ENCODE measurements around the gene SHROOM3. TPM values are rescaled to one million over a fixed set of nuclear protein-coding genes. Genes with fewer than 3 reads are reported as not detected.

SHROOM3 gene
- total and polyA plus RNA-seq, 2 donors, result 11.7 to 16.6 TPM

- no peaks in the 10 kb centered on the region for H3K4me1 ChIP-seq (ENCODE audit: insufficient read depth)
- peak overlapping the region; percentile 62 for H3K27ac ChIP-seq (ENCODE audit: low read depth)
- WGBS, result 42% methylated on average over 4 of the region's 4 CpGs
- no peaks in the 10 kb centered on the region for H3K36me3 ChIP-seq (ENCODE audit: insufficient read depth)
- DNase-seq (ENCODE audit: extremely low spot score), result no peak
- no peak overlapping the region for H3K4me3 ChIP-seq (ENCODE audit: low read depth, low read length)
Observed at GRCh38 chr4:76830612-76830963, 395.6 kb downstream of the SHROOM3 start.

- WGBS, result 37% methylated on average over 11 of the region's 11 CpGs
- DNase-seq (ENCODE audit: extremely low spot score), result no peak
- Histone ChIP-seq H3K4me1 (ENCODE audit: insufficient read depth) (no peaks in the 10 kb centered on the region), H3K36me3 (ENCODE audit: insufficient read depth) (no peaks in the 10 kb centered on the region), H3K27ac (ENCODE audit: low read depth) (peak overlapping the region; percentile 62), H3K4me3 (ENCODE audit: low read depth, low read length) (no peak overlapping the region)
Observed at GRCh38 chr4:76830964-76831703, 396.1 kb downstream of the SHROOM3 start.

- 41% methylated on average over 7 of the region's 7 CpGs for WGBS
- no peak for DNase-seq (ENCODE audit: extremely low spot score)
- H3K4me3 ChIP-seq (ENCODE audit: low read depth, low read length), result no peak overlapping the region
- H3K4me1 ChIP-seq (ENCODE audit: insufficient read depth), result no peaks in the 10 kb centered on the region
- no peaks in the 10 kb centered on the region for H3K36me3 ChIP-seq (ENCODE audit: insufficient read depth)
- H3K27ac ChIP-seq (ENCODE audit: low read depth), result peak overlapping the region; percentile 55
Observed at GRCh38 chr4:76831711-76832373, 396.8 kb downstream of the SHROOM3 start.

Small RNA genes within 50 kb of the gene (small RNA-seq; reads per million reads assigned to genes)
- gene MIR4450 (not detected), gene RF00278 (not detected), gene RNU6-145P (not detected)

Other genes starting within 250 kb of the SHROOM3 start
- 271 TPM for gene SCARB2, start 221.4 kb upstream of the SHROOM3 start, total RNA-seq
- 123 TPM for gene SCARB2, start 221.4 kb upstream of the SHROOM3 start, polyA plus RNA-seq
- gene FAM47E, start 183.5 kb upstream of the SHROOM3 start, total RNA-seq, result 4.0 TPM
- 1.7 TPM for gene FAM47E, start 183.5 kb upstream of the SHROOM3 start, polyA plus RNA-seq
- 9.1 TPM for gene STBD1, start 128.5 kb upstream of the SHROOM3 start, total RNA-seq
- 22.5 TPM for gene STBD1, start 128.5 kb upstream of the SHROOM3 start, polyA plus RNA-seq
- 2.3 TPM for gene CCDC158, start 14.1 kb upstream of the SHROOM3 start, total RNA-seq
- gene CCDC158, start 14.1 kb upstream of the SHROOM3 start, polyA plus RNA-seq, result 0.23 TPM